ENCODE measurements around the gene MS4A10. TPM values are rescaled to one million over a fixed set of nuclear protein-coding genes. Genes with fewer than 3 reads are reported as not detected.

The MS4A10 gene
- total and polyA plus RNA-seq, 2 of the 8 experiments (the other 6 are each of a cell fraction or from before 2014, with no cell fraction given): not detected

- TF ChIP-seq CTCF (IDR thresholded peaks at IDR 0.05; ENCODE audit: control extremely low read depth in 1 of 3, insufficient read depth in 1 of 3, low read depth in 1 of 3, low read length in 3 of 3) (no peak), ATF2 (IDR thresholded peaks at IDR 0.05; ENCODE audit: low read length) (no peak), SIN3A (conservative IDR thresholded peaks at IDR 0.05 in 1 of 2, IDR thresholded peaks at IDR 0.05 in 1 of 2; ENCODE audit: low read depth in 1 of 2, low read length in 2 of 2) (no peak), BCL11A (IDR thresholded peaks at IDR 0.05; ENCODE audit: low read depth in 2 of 2, low read length in 2 of 2) (no peak), EGR1 (IDR thresholded peaks at IDR 0.05; ENCODE audit: borderline replicate concordance, low read depth, low read length) (no peak)
Observed at GRCh38 chr11:60809249-60809648, 24.1 kb downstream of the MS4A10 start (continued).

All from H1 (cell line).